ENCODE measurements around the gene PCDH9. TPM values are rescaled to one million over a fixed set of nuclear protein-coding genes. Genes with fewer than 3 reads are reported as not detected.

Gene PCDH9
- total and polyA plus RNA-seq, 2 experiments from 2014 or later: 0.31 to 0.52 TPM

GRCh38 chr13:66665991-66666390 is 564.1 kb downstream of the PCDH9 start (continued):
- TF ChIP-seq CTCF (conservative IDR thresholded peaks at IDR 0.05; ENCODE audit: low read depth in 2 of 2) (no peak), EZH2 (IDR thresholded peaks at IDR 0.05; ENCODE audit: low read depth, unreplicated experiment) (no peak), ZNF331 (CRISPR knock-in tag; IDR thresholded peaks at IDR 0.05; ENCODE audit: low read depth) (no peak), NANOG (IDR thresholded peaks at IDR 0.05; ENCODE audit: borderline replicate concordance) (no peak), ZNF114 (CRISPR knock-in tag; IDR thresholded peaks at IDR 0.05) (no peak)
- TF ChIP-seq, protein P1, sequence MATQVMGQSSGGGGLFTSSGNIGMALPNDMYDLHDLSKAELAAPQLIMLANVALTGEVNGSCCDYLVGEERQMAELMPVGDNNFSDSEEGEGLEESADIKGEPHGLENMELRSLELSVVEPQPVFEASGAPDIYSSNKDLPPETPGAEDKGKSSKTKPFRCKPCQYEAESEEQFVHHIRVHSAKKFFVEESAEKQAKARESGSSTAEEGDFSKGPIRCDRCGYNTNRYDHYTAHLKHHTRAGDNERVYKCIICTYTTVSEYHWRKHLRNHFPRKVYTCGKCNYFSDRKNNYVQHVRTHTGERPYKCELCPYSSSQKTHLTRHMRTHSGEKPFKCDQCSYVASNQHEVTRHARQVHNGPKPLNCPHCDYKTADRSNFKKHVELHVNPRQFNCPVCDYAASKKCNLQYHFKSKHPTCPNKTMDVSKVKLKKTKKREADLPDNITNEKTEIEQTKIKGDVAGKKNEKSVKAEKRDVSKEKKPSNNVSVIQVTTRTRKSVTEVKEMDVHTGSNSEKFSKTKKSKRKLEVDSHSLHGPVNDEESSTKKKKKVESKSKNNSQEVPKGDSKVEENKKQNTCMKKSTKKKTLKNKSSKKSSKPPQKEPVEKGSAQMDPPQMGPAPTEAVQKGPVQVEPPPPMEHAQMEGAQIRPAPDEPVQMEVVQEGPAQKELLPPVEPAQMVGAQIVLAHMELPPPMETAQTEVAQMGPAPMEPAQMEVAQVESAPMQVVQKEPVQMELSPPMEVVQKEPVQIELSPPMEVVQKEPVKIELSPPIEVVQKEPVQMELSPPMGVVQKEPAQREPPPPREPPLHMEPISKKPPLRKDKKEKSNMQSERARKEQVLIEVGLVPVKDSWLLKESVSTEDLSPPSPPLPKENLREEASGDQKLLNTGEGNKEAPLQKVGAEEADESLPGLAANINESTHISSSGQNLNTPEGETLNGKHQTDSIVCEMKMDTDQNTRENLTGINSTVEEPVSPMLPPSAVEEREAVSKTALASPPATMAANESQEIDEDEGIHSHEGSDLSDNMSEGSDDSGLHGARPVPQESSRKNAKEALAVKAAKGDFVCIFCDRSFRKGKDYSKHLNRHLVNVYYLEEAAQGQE (IDR thresholded peaks at IDR 0.05; ENCODE audit: unreplicated experiment): no peak

GRCh38 chr13:66663711-66664110 is 566.4 kb downstream of the PCDH9 start:
- no peak overlapping the region for H3K27ac Mint-ChIP-seq
- Histone ChIP-seq H3K4me1 (ENCODE audit: insufficient read depth) (no peaks in the 10 kb centered on the region; the same call in 1 of the 2 replicates), H3K4me2 (no peak overlapping the region), H2AFZ (no peak overlapping the region), H3K4me3 (no peak overlapping the region), H3K27ac (ENCODE audit: low read depth) (no peak overlapping the region), H3F3A (replicated peaks; ENCODE audit: low read depth) (no peaks in the 10 kb centered on the region), H3K36me3 (ENCODE audit: insufficient read depth) (no peaks in the 10 kb centered on the region), H4K20me1 (replicated peaks; ENCODE audit: insufficient read depth) (no peaks in the 10 kb centered on the region), H3K27me3 (ENCODE audit: insufficient read depth) (no peaks in the 10 kb centered on the region), H3K9me2 (ENCODE audit: insufficient read depth) (no peaks in the 10 kb centered on the region), H3K79me2 (replicated peaks; ENCODE audit: insufficient read depth) (no peaks in the 10 kb centered on the region)
- DNase-seq (ENCODE audit: low spot score) (no peak), ATAC-seq (no peak)
- H3K36me3 Mint-ChIP-seq (ENCODE audit: low read depth): no peaks in the 10 kb centered on the region
- H3K27me3 Mint-ChIP-seq (ENCODE audit: insufficient read depth, low read depth, poor library complexity): no peaks in the 10 kb centered on the region
- H3K4me3 Mint-ChIP-seq: no peak overlapping the region
- H3K4me1 Mint-ChIP-seq: peaks cover 2% of the 10 kb centered on the region; the same call in 2 of the 3 replicates
- no peaks in the 10 kb centered on the region for H3K9me3 Mint-ChIP-seq
- TF ChIP-seq EZH2 (IDR thresholded peaks at IDR 0.05; ENCODE audit: low read depth, unreplicated experiment): no peak
- TF ChIP-seq, protein P2, sequence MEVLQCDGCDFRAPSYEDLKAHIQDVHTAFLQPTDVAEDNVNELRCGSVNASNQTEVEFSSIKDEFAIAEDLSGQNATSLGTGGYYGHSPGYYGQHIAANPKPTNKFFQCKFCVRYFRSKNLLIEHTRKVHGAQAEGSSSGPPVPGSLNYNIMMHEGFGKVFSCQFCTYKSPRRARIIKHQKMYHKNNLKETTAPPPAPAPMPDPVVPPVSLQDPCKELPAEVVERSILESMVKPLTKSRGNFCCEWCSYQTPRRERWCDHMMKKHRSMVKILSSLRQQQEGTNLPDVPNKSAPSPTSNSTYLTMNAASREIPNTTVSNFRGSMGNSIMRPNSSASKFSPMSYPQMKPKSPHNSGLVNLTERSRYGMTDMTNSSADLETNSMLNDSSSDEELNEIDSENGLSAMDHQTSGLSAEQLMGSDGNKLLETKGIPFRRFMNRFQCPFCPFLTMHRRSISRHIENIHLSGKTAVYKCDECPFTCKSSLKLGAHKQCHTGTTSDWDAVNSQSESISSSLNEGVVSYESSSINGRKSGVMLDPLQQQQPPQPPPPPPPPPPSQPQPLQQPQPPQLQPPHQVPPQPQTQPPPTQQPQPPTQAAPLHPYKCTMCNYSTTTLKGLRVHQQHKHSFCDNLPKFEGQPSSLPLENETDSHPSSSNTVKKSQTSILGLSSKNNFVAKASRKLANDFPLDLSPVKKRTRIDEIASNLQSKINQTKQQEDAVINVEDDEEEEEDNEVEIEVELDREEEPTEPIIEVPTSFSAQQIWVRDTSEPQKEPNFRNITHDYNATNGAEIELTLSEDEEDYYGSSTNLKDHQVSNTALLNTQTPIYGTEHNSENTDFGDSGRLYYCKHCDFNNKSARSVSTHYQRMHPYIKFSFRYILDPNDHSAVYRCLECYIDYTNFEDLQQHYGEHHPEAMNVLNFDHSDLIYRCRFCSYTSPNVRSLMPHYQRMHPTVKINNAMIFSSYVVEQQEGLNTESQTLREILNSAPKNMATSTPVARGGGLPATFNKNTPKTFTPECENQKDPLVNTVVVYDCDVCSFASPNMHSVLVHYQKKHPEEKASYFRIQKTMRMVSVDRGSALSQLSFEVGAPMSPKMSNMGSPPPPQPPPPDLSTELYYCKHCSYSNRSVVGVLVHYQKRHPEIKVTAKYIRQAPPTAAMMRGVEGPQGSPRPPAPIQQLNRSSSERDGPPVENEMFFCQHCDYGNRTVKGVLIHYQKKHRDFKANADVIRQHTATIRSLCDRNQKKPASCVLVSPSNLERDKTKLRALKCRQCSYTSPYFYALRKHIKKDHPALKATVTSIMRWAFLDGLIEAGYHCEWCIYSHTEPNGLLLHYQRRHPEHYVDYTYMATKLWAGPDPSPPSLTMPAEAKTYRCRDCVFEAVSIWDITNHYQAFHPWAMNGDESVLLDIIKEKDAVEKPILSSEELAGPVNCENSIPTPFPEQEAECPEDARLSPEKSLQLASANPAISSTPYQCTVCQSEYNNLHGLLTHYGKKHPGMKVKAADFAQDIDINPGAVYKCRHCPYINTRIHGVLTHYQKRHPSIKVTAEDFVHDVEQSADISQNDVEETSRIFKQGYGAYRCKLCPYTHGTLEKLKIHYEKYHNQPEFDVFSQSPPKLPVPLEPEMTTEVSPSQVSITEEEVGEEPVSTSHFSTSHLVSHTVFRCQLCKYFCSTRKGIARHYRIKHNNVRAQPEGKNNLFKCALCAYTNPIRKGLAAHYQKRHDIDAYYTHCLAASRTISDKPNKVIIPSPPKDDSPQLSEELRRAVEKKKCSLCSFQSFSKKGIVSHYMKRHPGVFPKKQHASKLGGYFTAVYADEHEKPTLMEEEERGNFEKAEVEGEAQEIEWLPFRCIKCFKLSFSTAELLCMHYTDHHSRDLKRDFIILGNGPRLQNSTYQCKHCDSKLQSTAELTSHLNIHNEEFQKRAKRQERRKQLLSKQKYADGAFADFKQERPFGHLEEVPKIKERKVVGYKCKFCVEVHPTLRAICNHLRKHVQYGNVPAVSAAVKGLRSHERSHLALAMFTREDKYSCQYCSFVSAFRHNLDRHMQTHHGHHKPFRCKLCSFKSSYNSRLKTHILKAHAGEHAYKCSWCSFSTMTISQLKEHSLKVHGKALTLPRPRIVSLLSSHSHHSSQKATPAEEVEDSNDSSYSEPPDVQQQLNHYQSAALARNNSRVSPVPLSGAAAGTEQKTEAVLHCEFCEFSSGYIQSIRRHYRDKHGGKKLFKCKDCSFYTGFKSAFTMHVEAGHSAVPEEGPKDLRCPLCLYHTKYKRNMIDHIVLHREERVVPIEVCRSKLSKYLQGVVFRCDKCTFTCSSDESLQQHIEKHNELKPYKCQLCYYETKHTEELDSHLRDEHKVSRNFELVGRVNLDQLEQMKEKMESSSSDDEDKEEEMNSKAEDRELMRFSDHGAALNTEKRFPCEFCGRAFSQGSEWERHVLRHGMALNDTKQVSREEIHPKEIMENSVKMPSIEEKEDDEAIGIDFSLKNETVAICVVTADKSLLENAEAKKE (CRISPR knock-in tag; IDR thresholded peaks at IDR 0.05): no peak
- TF ChIP-seq, protein P1 (IDR thresholded peaks at IDR 0.05; ENCODE audit: unreplicated experiment): no peak
- TF ChIP-seq STAT1 (IDR thresholded peaks at IDR 0.05; ENCODE audit: unreplicated experiment): no peak
- no peak for TF ChIP-seq JUNB (IDR thresholded peaks at IDR 0.05; ENCODE audit: unreplicated experiment)
- TF ChIP-seq NANOG (IDR thresholded peaks at IDR 0.05; ENCODE audit: borderline replicate concordance): no peak
- no peak for TF ChIP-seq ZNF331 (CRISPR knock-in tag; IDR thresholded peaks at IDR 0.05; ENCODE audit: low read depth)

Data from GM23338 (cell line).